Measurements from ENCODE around the gene GP9.

GP9 gene

GRCh38 chr3:129036222-129037092 lies 24.1 kb upstream of the GP9 start:
- no peaks in the 10 kb centered on the region for H3K27me3 ChIP-seq (ENCODE audit: low read depth, low read length)
- no peaks in the 10 kb centered on the region for H3K9me3 ChIP-seq (ENCODE audit: insufficient read depth, low read length)
- H3K4me2 ChIP-seq (ENCODE audit: low read length): no peak overlapping the region
- H2AFZ ChIP-seq (ENCODE audit: low read depth, low read length): no peak overlapping the region
- no peaks in the 10 kb centered on the region for H4K20me1 ChIP-seq (ENCODE audit: insufficient read depth, low read length)
- no peaks in the 10 kb centered on the region for H3K36me3 ChIP-seq (replicated peaks; ENCODE audit: low read depth, low read length)
- no peak overlapping the region for H3K27ac ChIP-seq (ENCODE audit: low read length)
- no peaks in the 10 kb centered on the region for H3K79me2 ChIP-seq (ENCODE audit: low read length)
- TF ChIP-seq EZH2phosphoT487 (IDR thresholded peaks at IDR 0.05; ENCODE audit: low read depth) (no peak), CTCF (IDR thresholded peaks at IDR 0.05; ENCODE audit: low read depth, low read length) (no peak)
- H3K4me1 ChIP-seq (ENCODE audit: low read length): no peaks in the 10 kb centered on the region
- no peak overlapping the region for H3K9ac ChIP-seq (ENCODE audit: low read length)
- H3K4me3 ChIP-seq (ENCODE audit: low read length): no peak overlapping the region

- TF ChIP-seq CTCF (IDR thresholded peaks at IDR 0.05; ENCODE audit: low read depth, low read length) (no peak), EZH2phosphoT487 (IDR thresholded peaks at IDR 0.05; ENCODE audit: low read depth) (no peak)
- peaks cover 2% of the 10 kb centered on the region; the same call in 1 of the 2 replicates for H3K27me3 ChIP-seq (ENCODE audit: low read depth, low read length)
Observed at GRCh38 chr3:129037093-129037419, 23.5 kb upstream of the GP9 start.

GRCh38 chr3:129038121-129038855 lies 22.3 kb upstream of the GP9 start:
- Histone ChIP-seq H3K9me3 (ENCODE audit: insufficient read depth, low read length) (peaks cover 3% of the 10 kb centered on the region; the same call in 1 of the 2 replicates), H3K9ac (ENCODE audit: low read length) (no peak overlapping the region), H3K4me2 (ENCODE audit: low read length) (no peak overlapping the region), H3K27me3 (ENCODE audit: low read depth, low read length) (peaks cover 12% of the 10 kb centered on the region; the same call in 1 of the 2 replicates), H3K4me3 (ENCODE audit: low read length) (no peak overlapping the region), H3K4me1 (ENCODE audit: low read length) (no peaks in the 10 kb centered on the region), H3K27ac (ENCODE audit: low read length) (no peak overlapping the region), H2AFZ (ENCODE audit: low read depth, low read length) (no peak overlapping the region), H4K20me1 (ENCODE audit: insufficient read depth, low read length) (no peaks in the 10 kb centered on the region), H3K36me3 (replicated peaks; ENCODE audit: low read depth, low read length) (no peaks in the 10 kb centered on the region), H3K79me2 (ENCODE audit: low read length) (no peaks in the 10 kb centered on the region)
- TF ChIP-seq EZH2phosphoT487 (IDR thresholded peaks at IDR 0.05; ENCODE audit: low read depth): no peak
- TF ChIP-seq CTCF (IDR thresholded peaks at IDR 0.05; ENCODE audit: low read depth, low read length): no peak

More at GRCh38 chr3:129037093-129037419, 23.5 kb upstream of the GP9 start:
- Histone ChIP-seq H3K9ac (ENCODE audit: low read length) (no peak overlapping the region), H2AFZ (ENCODE audit: low read depth, low read length) (no peak overlapping the region), H4K20me1 (ENCODE audit: insufficient read depth, low read length) (no peaks in the 10 kb centered on the region), H3K79me2 (ENCODE audit: low read length) (no peaks in the 10 kb centered on the region), H3K4me1 (ENCODE audit: low read length) (no peaks in the 10 kb centered on the region), H3K36me3 (replicated peaks; ENCODE audit: low read depth, low read length) (no peaks in the 10 kb centered on the region), H3K4me3 (ENCODE audit: low read length) (no peak overlapping the region), H3K4me2 (ENCODE audit: low read length) (no peak overlapping the region), H3K9me3 (ENCODE audit: insufficient read depth, low read length) (no peaks in the 10 kb centered on the region), H3K27ac (ENCODE audit: low read length) (no peak overlapping the region)

Measured in OCI-LY3 (cell line).